Type B pancreatic cell (in vitro differentiated cells): ENCODE results near the gene BCL2L11. TPM values are rescaled to one million over a fixed set of nuclear protein-coding genes. Genes with fewer than 3 reads are reported as not detected.

Experiments
- DNase-seq: peaks from one replicate; pipeline ENCODE4 v3.0.0; 2021; ENCODE audit warnings: mixed read lengths; ENCODE audit not compliant: unreplicated experiment; ENCODE audit errors: extremely low spot score
- H3K27ac Mint-ChIP-seq: 2 replicates; pipeline ENCODE4 v1.8.0; 2021; ENCODE audit warnings: mild to moderate bottlenecking, mixed read lengths
- H3K27me3 Mint-ChIP-seq: 2 replicates; pipeline ENCODE4 v1.8.0; 2021; ENCODE audit warnings: mixed read lengths
- H3K36me3 Mint-ChIP-seq: 2 replicates; pipeline ENCODE4 v1.8.0; 2021; ENCODE audit warnings: mixed read lengths
- H3K4me1 Mint-ChIP-seq: one replicate; pipeline ENCODE4 v1.8.0; 2021; ENCODE audit warnings: mixed read lengths; ENCODE audit not compliant: unreplicated experiment
- H3K4me3 Mint-ChIP-seq: 2 replicates; pipeline ENCODE4 v1.8.0; 2021; ENCODE audit warnings: mild to moderate bottlenecking, mixed read lengths
- H3K9me3 Mint-ChIP-seq: 2 replicates; pipeline ENCODE4 v1.8.0; 2021; ENCODE audit warnings: mixed read lengths
- total RNA-seq: library from RNA; stranded (reverse); gene quantifications from 2 replicates; pipeline ENCODE4 v1.2.1, GENCODE V29; 2021; ENCODE audit warnings: low replicate concordance
- TF ChIP-seq, protein P1 (sequence below): fragments of 200-600 bp; sonication (generic); conservative IDR thresholded peaks from 2 replicates; pipeline ENCODE4 v1.5.0; 2021; ENCODE audit warnings: antibody characterized with exemption, mild to moderate bottlenecking

The BCL2L11 gene
- total RNA-seq, 1 donor from 2014 or later = 29.2 TPM

DNA sequence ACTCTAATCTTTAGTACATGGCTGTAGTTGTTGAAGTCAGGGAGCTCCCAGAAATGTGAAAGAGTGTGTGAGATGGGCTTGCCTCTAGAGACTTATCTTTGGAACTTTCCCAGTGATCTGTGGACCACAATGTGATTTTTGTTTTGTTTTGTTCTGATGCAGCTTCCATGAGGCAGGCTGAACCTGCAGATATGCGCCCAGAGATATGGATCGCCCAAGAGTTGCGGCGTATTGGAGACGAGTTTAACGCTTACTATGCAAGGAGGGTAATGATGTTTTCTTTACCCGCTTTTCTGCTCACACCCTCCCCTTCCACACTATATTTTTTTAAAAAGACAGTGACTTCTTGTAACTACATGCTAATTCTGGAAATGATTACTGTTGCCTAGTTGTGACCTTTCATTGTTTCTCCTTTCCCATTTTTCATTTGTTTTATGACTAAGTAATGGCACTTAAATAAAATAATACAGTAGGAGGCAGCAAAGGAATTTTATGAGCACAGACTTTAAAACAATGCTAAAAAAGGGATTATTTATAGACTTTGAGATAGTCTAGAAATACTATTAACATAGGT is 29.3 kb downstream of the BCL2L11 start:
- no peaks in the 10 kb centered on the region for H3K27me3 Mint-ChIP-seq

DNA sequence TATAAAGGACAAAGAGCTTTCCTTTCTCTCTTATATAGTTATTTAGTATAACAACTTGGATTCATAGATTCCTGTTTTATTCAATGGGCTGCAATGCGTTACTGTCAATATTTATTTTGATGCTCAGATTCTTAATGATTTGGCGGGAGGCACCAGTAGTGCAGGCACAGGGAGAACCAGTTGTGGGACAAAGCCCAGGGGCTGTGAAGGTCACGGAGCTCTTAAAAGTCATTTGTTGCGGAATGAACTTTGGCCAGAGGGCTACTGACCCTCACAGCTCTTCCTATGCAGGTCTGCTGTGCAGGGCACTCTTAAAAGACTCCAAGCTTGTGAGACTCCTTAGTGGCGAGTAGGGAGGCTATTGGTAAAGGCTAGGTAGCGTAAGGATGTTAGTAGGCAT is 34.0 kb downstream of the BCL2L11 start:
- TF ChIP-seq, protein P1, sequence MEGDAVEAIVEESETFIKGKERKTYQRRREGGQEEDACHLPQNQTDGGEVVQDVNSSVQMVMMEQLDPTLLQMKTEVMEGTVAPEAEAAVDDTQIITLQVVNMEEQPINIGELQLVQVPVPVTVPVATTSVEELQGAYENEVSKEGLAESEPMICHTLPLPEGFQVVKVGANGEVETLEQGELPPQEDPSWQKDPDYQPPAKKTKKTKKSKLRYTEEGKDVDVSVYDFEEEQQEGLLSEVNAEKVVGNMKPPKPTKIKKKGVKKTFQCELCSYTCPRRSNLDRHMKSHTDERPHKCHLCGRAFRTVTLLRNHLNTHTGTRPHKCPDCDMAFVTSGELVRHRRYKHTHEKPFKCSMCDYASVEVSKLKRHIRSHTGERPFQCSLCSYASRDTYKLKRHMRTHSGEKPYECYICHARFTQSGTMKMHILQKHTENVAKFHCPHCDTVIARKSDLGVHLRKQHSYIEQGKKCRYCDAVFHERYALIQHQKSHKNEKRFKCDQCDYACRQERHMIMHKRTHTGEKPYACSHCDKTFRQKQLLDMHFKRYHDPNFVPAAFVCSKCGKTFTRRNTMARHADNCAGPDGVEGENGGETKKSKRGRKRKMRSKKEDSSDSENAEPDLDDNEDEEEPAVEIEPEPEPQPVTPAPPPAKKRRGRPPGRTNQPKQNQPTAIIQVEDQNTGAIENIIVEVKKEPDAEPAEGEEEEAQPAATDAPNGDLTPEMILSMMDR = no peak
- H3K9me3 Mint-ChIP-seq = no peaks in the 10 kb centered on the region
- no peak overlapping the region for H3K4me3 Mint-ChIP-seq
- DNase-seq = no peak
- peaks cover 50% of the 10 kb centered on the region for H3K36me3 Mint-ChIP-seq
- H3K27me3 Mint-ChIP-seq = no peaks in the 10 kb centered on the region
- peaks cover 33% of the 10 kb centered on the region for H3K4me1 Mint-ChIP-seq
- no peak overlapping the region for H3K27ac Mint-ChIP-seq

More for the DNA sequence above, 29.3 kb downstream of the BCL2L11 start:
- TF ChIP-seq, protein P1 = no peak
- DNase-seq = no peak
- peaks cover 50% of the 10 kb centered on the region for H3K36me3 Mint-ChIP-seq
- no peaks in the 10 kb centered on the region for H3K9me3 Mint-ChIP-seq
- no peak overlapping the region for H3K27ac Mint-ChIP-seq
- H3K4me3 Mint-ChIP-seq = no peak overlapping the region
- peaks cover 38% of the 10 kb centered on the region for H3K4me1 Mint-ChIP-seq

DNA sequence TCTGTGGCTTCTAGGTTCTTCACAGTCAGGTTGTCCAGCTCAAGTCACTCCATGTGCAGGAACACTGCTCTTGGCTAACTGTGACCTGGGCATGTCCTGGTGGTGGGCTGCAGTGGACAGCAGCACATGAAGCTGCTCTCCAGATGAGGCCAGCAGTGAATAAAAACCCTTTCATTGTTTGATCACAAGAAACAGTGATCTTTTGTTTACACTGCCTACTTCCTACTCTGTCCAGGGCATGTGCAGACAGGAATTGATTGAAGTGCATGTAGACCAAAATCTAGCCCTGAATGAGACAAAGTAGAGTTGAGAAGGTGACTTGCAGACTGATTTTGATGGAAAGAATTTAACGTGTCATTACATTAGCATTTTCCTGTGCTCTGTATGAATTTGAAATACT is 34.9 kb downstream of the BCL2L11 start:
- H3K27ac Mint-ChIP-seq = no peak overlapping the region
- H3K4me3 Mint-ChIP-seq = no peak overlapping the region
- peaks cover 37% of the 10 kb centered on the region for H3K4me1 Mint-ChIP-seq
- TF ChIP-seq, protein P1 = no peak
- H3K9me3 Mint-ChIP-seq = no peaks in the 10 kb centered on the region
- H3K36me3 Mint-ChIP-seq = peaks cover 52% of the 10 kb centered on the region
- DNase-seq = no peak
- no peaks in the 10 kb centered on the region for H3K27me3 Mint-ChIP-seq

DNA sequence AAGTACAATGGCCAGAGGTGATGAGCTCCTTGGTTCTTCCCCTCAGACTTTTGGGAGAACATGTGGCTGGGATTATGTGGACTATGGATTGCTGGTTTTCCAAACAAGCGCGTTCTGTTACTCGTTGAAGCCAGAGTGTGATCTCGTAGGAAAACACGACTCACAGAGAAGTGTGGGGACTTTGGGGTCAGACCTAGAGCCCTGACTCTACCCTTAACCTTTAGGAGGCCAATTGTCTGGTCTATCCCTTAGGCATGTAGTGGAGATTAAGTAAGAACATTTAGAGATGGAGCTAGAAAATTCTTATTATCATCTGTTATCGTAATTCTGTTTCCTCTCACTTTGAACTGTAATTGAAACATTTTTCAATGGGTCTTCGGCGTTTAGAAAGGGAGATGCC is 35.8 kb downstream of the BCL2L11 start:
- DNase-seq = no peak
- Mint-ChIP-seq H3K36me3 (peaks cover 49% of the 10 kb centered on the region), H3K27ac (no peak overlapping the region), H3K9me3 (no peaks in the 10 kb centered on the region), H3K4me1 (peaks cover 42% of the 10 kb centered on the region), H3K4me3 (no peak overlapping the region), H3K27me3 (no peaks in the 10 kb centered on the region)
- TF ChIP-seq, protein P1 = no peak

DNA sequence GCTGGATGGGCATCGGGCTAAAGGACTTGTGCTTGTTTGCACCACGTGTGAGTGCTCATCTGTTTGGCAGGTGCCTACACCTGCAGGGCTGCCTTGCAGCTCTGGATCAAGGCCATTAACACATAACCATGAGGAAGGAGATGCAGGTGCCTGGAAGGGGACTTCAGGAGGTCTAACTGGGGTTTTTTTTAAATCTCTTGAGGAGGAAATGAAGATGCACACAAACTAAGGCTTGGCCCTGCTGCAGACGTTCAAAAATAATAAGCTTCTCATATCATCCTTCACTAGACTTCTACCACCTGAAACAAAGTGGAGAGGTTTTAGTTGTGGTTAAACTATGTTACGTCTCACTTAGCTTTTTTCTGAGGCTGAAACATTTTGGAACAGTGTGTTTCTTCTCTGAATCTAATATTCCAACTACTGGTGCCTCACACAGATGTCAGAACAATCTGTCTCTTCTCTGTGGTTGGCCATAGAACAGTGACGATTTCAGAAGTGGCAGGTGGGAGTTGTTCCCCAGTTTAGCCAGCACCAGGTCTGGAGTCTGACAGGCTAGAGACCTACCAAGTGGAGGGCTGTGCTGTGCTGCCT is 36.5 kb downstream of the BCL2L11 start:
- Mint-ChIP-seq H3K9me3 (no peaks in the 10 kb centered on the region), H3K27ac (no peak overlapping the region), H3K27me3 (no peaks in the 10 kb centered on the region), H3K4me1 (peaks cover 43% of the 10 kb centered on the region), H3K4me3 (no peak overlapping the region), H3K36me3 (peaks cover 45% of the 10 kb centered on the region)
- TF ChIP-seq, protein P1 = no peak
- DNase-seq = no peak
